ENCODE results near the gene FBXO21. TPM values are rescaled to one million over a fixed set of nuclear protein-coding genes. Genes with fewer than 3 reads are reported as not detected.

The FBXO21 gene
- total and polyA plus RNA-seq, 2 of the 13 experiments (the other 11 are each of a cell fraction or from before 2014, with no cell fraction given): 15.6 to 32.5 TPM

DNA sequence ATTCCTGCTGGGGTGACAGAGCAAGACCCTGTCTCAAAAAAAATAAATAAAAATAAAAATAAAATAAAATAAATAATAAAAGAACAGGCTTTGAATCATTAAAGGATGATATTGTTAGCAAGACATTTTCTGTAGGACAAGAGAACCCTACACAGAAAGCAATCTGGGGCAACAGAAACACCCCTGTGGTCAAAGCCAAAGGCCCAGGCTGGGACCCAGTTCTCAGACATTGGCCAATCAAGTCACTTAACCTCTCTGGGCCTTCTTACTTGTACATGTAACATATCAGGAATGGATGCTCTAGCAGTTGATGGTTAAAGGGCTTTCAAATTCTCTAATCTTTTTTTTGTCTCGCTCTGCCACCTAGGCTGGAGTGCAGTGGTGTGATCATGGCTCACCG, 55.5 kb downstream of the FBXO21 start:
- in situ Hi-C loops (cut with HindIII; ENCODE audit: extremely low pct_ligation_motif_present, low pct_unique_long_range_greater_than_20kb): no loop called here
- H3K27ac ChIP-seq (ENCODE audit: extremely low read length, insufficient read depth, low read length): no peak overlapping the region
- H3K27me3 ChIP-seq (ENCODE audit: control insufficient read depth in 1 of 2, insufficient read depth in 2 of 2, low read length in 2 of 2): no peaks in the 10 kb centered on the region
- no peak overlapping the region for H3K9ac ChIP-seq (ENCODE audit: insufficient read depth, low read depth, low read length)
- H3K9me3 ChIP-seq (ENCODE audit: low read length): no peaks in the 10 kb centered on the region
- ChIA-PET POLR2A (no interaction called here), CTCF (ENCODE audit: low intra/inter-chr PET ratio, low total read pairs) (no interaction called here)
- no peak for FAIRE-seq
- BruUV-seq (replicated peaks): no TSS peak
- peaks cover 11% of the 10 kb centered on the region; the same call in 1 of the 2 replicates for H3K4me1 ChIP-seq (ENCODE audit: insufficient read depth, low read length)
- H2AFZ ChIP-seq (ENCODE audit: low read length): no peak overlapping the region
- no peak overlapping the region for H3K4me3 ChIP-seq (replicated peaks in 1 of 3; ENCODE audit: insufficient read depth in 1 of 3, low read depth in 2 of 3, low read length in 3 of 3)
- H3K36me3 ChIP-seq (replicated peaks in 1 of 2; ENCODE audit: control insufficient read depth in 1 of 2, insufficient read depth in 2 of 2, low read length in 2 of 2): no peaks in the 10 kb centered on the region
- no peak overlapping the region for H3K4me2 ChIP-seq (ENCODE audit: low read depth, low read length)
- H3K79me2 ChIP-seq (ENCODE audit: insufficient read depth, low read length): no peaks in the 10 kb centered on the region
- no peak for ATAC-seq
- WGBS (ENCODE audit: low lambda C conversion rate): 95% methylated on average over 2 of the region's 2 CpGs
- DNase-seq (ENCODE audit: low spot score): no peak
- intact Hi-C loops (cut with micrococcal nuclease; ENCODE audit: unreplicated experiment): no loop called here
- no peak for TF ChIP-seq MAFG (CRISPR knock-in tag; IDR thresholded peaks at IDR 0.05)
- TF ChIP-seq ZNF33A (CRISPR knock-in tag; IDR thresholded peaks at IDR 0.05; ENCODE audit: borderline replicate concordance): no peak
- TF ChIP-seq, protein P1, sequence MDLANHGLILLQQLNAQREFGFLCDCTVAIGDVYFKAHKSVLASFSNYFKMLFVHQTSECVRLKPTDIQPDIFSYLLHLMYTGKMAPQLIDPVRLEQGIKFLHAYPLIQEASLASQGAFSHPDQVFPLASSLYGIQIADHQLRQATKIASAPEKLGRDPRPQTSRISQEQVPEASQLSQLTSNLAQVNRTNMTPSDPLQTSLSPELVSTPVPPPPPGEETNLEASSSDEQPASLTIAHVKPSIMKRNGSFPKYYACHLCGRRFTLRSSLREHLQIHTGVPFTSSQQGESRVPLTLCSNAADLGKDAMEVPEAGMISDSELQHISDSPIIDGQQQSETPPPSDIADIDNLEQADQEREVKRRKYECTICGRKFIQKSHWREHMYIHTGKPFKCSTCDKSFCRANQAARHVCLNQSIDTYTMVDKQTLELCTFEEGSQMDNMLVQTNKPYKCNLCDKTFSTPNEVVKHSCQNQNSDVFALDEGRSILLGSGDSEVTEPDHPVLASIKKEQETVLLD (CRISPR knock-in tag; IDR thresholded peaks at IDR 0.05; ENCODE audit: low read depth): no peak
- TF ChIP-seq, protein P2, sequence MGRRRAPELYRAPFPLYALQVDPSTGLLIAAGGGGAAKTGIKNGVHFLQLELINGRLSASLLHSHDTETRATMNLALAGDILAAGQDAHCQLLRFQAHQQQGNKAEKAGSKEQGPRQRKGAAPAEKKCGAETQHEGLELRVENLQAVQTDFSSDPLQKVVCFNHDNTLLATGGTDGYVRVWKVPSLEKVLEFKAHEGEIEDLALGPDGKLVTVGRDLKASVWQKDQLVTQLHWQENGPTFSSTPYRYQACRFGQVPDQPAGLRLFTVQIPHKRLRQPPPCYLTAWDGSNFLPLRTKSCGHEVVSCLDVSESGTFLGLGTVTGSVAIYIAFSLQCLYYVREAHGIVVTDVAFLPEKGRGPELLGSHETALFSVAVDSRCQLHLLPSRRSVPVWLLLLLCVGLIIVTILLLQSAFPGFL (CRISPR knock-in tag; IDR thresholded peaks at IDR 0.05): no peak
- TF ChIP-seq NR2F6 (IDR thresholded peaks at IDR 0.05): no peak
- TF ChIP-seq NR2F6 (CRISPR knock-in tag; IDR thresholded peaks at IDR 0.05): no peak
- no peak for TF ChIP-seq ZNF720 (CRISPR knock-in tag; IDR thresholded peaks at IDR 0.05)
- TF ChIP-seq ZNF557 (CRISPR knock-in tag; IDR thresholded peaks at IDR 0.05): no peak
- no peak for TF ChIP-seq ERF (CRISPR knock-in tag; IDR thresholded peaks at IDR 0.05)
- no peak for TF ChIP-seq ZNF589 (CRISPR knock-in tag; conservative IDR thresholded peaks at IDR 0.05)
- no peak for TF ChIP-seq ZFP91 (CRISPR knock-in tag; IDR thresholded peaks at IDR 0.05; ENCODE audit: borderline replicate concordance)
- no peak for TF ChIP-seq CREB3 (CRISPR knock-in tag; IDR thresholded peaks at IDR 0.05)
- no peak for TF ChIP-seq NAIF1 (CRISPR knock-in tag; IDR thresholded peaks at IDR 0.05; ENCODE audit: borderline replicate concordance)
- TF ChIP-seq, protein P3, sequence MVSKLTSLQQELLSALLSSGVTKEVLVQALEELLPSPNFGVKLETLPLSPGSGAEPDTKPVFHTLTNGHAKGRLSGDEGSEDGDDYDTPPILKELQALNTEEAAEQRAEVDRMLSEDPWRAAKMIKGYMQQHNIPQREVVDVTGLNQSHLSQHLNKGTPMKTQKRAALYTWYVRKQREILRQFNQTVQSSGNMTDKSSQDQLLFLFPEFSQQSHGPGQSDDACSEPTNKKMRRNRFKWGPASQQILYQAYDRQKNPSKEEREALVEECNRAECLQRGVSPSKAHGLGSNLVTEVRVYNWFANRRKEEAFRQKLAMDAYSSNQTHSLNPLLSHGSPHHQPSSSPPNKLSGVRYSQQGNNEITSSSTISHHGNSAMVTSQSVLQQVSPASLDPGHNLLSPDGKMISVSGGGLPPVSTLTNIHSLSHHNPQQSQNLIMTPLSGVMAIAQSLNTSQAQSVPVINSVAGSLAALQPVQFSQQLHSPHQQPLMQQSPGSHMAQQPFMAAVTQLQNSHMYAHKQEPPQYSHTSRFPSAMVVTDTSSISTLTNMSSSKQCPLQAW (CRISPR knock-in tag; IDR thresholded peaks at IDR 0.05): no peak
- TF ChIP-seq, protein P4, sequence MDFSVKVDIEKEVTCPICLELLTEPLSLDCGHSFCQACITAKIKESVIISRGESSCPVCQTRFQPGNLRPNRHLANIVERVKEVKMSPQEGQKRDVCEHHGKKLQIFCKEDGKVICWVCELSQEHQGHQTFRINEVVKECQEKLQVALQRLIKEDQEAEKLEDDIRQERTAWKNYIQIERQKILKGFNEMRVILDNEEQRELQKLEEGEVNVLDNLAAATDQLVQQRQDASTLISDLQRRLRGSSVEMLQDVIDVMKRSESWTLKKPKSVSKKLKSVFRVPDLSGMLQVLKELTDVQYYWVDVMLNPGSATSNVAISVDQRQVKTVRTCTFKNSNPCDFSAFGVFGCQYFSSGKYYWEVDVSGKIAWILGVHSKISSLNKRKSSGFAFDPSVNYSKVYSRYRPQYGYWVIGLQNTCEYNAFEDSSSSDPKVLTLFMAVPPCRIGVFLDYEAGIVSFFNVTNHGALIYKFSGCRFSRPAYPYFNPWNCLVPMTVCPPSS (IDR thresholded peaks at IDR 0.05): no peak
- TF ChIP-seq TCF12 (IDR thresholded peaks at IDR 0.05): no peak
- no peak for TF ChIP-seq TCF12 (CRISPR knock-in tag; IDR thresholded peaks at IDR 0.05)
- TF ChIP-seq PHF8 (CRISPR knock-in tag; IDR thresholded peaks at IDR 0.05): no peak
- H4K20me1 ChIP-seq (ENCODE audit: insufficient read depth, low read length): no peaks in the 10 kb centered on the region

Measured in HepG2 (cell line).